NCI-H2196 (cell line): ENCODE results near the gene LUC7L.

Source experiments
- DNase-seq: peaks from one replicate; lab custom pipeline; 2025; ENCODE audit not compliant: unreplicated experiment; lab: John Stamatoyannopoulos, UW

Gene LUC7L

GRCh38 chr16:149024-149660, 80.1 kb downstream of the LUC7L start:
- no peak for DNase-seq

GRCh38 chr16:146646-147045, 82.6 kb downstream of the LUC7L start:
- no peak for DNase-seq

- DNase-seq, result no peak
Measured at GRCh38 chr16:144797-145252, 84.4 kb downstream of the LUC7L start.

GRCh38 chr16:143456-143855, 85.8 kb downstream of the LUC7L start:
- DNase-seq, result no peak

- no peak for DNase-seq
Measured at GRCh38 chr16:143047-143446, 86.2 kb downstream of the LUC7L start.

- no peak for DNase-seq
Measured at GRCh38 chr16:142405-142967, 86.8 kb downstream of the LUC7L start.

GRCh38 chr16:140175-140857, 88.9 kb downstream of the LUC7L start:
- DNase-seq, result no peak
